Ishikawa (cell line): ENCODE results near the gene CREG2.

Source experiments
- CEBPB ChIP-seq: IDR thresholded peaks from 2 replicates; pipeline ENCODE4 v1.6.1; 2012
- CREB1 ChIP-seq: IDR thresholded peaks from 2 replicates; pipeline ENCODE4 v1.6.1; 2012; ENCODE audit warnings: low read depth
- EGR1 ChIP-seq: IDR thresholded peaks from 2 replicates; pipeline ENCODE4 v1.6.1; 2012
- EP300 ChIP-seq: IDR thresholded peaks from 2 replicates; pipeline ENCODE4 v1.6.1; 2012; ENCODE audit warnings: borderline replicate concordance
- FOXM1 ChIP-seq: IDR thresholded peaks from 2 replicates; pipeline ENCODE4 v1.6.1; 2012; ENCODE audit warnings: low read depth, borderline replicate concordance
- MAX ChIP-seq: IDR thresholded peaks from 2 replicates; pipeline ENCODE4 v1.6.1; 2012
- NFIC ChIP-seq: IDR thresholded peaks from 2 replicates; pipeline ENCODE4 v1.6.1; 2012
- RAD21 ChIP-seq: IDR thresholded peaks from 2 replicates; pipeline ENCODE4 v1.6.1; 2012; ENCODE audit warnings: low read depth
- REST ChIP-seq: IDR thresholded peaks from 2 replicates; pipeline ENCODE4 v1.6.1; 2012; ENCODE audit warnings: low read depth, mild to moderate bottlenecking
- TAF1 ChIP-seq: IDR thresholded peaks from 2 replicates; pipeline ENCODE4 v1.6.1; 2012; ENCODE audit warnings: low read depth, mild to moderate bottlenecking
- TCF12 ChIP-seq: IDR thresholded peaks from 2 replicates; pipeline ENCODE4 v1.6.1; 2012; ENCODE audit warnings: low read depth
- TEAD4 ChIP-seq: IDR thresholded peaks from 2 replicates; pipeline ENCODE4 v1.6.1; 2012
- USF1 ChIP-seq: IDR thresholded peaks from 2 replicates; pipeline ENCODE4 v1.6.1; 2012
- YY1 ChIP-seq: IDR thresholded peaks from 2 replicates; pipeline ENCODE4 v1.6.1; 2012; ENCODE audit warnings: low read depth
- ZBTB7A ChIP-seq: IDR thresholded peaks from 2 replicates; pipeline ENCODE4 v1.6.1; 2012; ENCODE audit warnings: low read depth

The CREG2 gene

GRCh38 chr2:101398116-101398821, 11.0 kb upstream of the CREG2 start:
- TF ChIP-seq CREB1 (no peak), YY1 (no peak), RAD21 (no peak), MAX (no peak)

- TF ChIP-seq TCF12, result no peak
- TF ChIP-seq RAD21, result no peak
- no peak for TF ChIP-seq TAF1
- no peak for TF ChIP-seq MAX
- TF ChIP-seq EGR1, result no peak
Measured at GRCh38 chr2:101396316-101396717, 9.0 kb upstream of the CREG2 start.

GRCh38 chr2:101395545-101396315, 8.4 kb upstream of the CREG2 start:
- no peak for TF ChIP-seq YY1
- no peak for TF ChIP-seq TCF12
- TF ChIP-seq REST, result no peak
- TF ChIP-seq ZBTB7A, result no peak
- no peak for TF ChIP-seq CEBPB
- TF ChIP-seq NFIC, result no peak
- no peak for TF ChIP-seq TEAD4
- no peak for TF ChIP-seq TAF1
- TF ChIP-seq EGR1, result no peak
- TF ChIP-seq MAX, result no peak
- no peak for TF ChIP-seq RAD21
- no peak for TF ChIP-seq CREB1
- no peak for TF ChIP-seq USF1
- no peak for TF ChIP-seq EP300
- no peak for TF ChIP-seq FOXM1

- TF ChIP-seq EGR1, result no peak
Measured at GRCh38 chr2:101388232-101388631, 929 bp upstream of the CREG2 start.

GRCh38 chr2:101386599-101387150, 628 bp downstream of the CREG2 start:
- no peak for TF ChIP-seq CREB1
- no peak for TF ChIP-seq MAX
- no peak for TF ChIP-seq EGR1
- no peak for TF ChIP-seq NFIC
- TF ChIP-seq CEBPB, result no peak
- TF ChIP-seq TEAD4, result no peak
- no peak for TF ChIP-seq USF1
- TF ChIP-seq RAD21, result no peak
- TF ChIP-seq EP300, result no peak
- no peak for TF ChIP-seq ZBTB7A
- no peak for TF ChIP-seq TAF1
- no peak for TF ChIP-seq FOXM1
- TF ChIP-seq REST, result no peak
- TF ChIP-seq YY1, result no peak
- no peak for TF ChIP-seq TCF12
